PC-9 (cell line): ENCODE results near the gene TMEM242. TPM values are rescaled to one million over a fixed set of nuclear protein-coding genes. Genes with fewer than 3 reads are reported as not detected.

Experiments
- BruUV-seq: library from RNA; stranded (reverse); fragments of 400-500 nt; replicated peaks from 2 replicates; lab custom pipeline; 2021; lab: Mats Ljungman, UMichigan
- CTCF ChIA-PET: fragments of 300-600 bp; sonication (Branson Sonifier 250); formaldehyde crosslinking; loops from one replicate; lab custom pipeline; 2022; ENCODE audit warnings: antibody characterized with exemption; lab: Charles Lee
- POLR2A ChIA-PET: fragments of 300-600 bp; sonication (Branson Sonifier 250); formaldehyde crosslinking; loops from one replicate; lab custom pipeline; 2022; ENCODE audit warnings: antibody characterized with exemption; ENCODE audit not compliant: unreplicated experiment; lab: Charles Lee
- DNase-seq, 2 experiments: peaks; one replicate each; pipeline versions ENCODE4 v3.0.0 to v3.0.0-alpha.2; 2015 to 2022; ENCODE audit warnings: mixed read lengths in 1 of 2
- H2AFZ ChIP-seq: fragments of 200-600 bp; sonication (generic); 2 replicates; pipeline ENCODE4 v1.8.1; 2017; ENCODE audit warnings: antibody characterized with exemption
- H3F3A ChIP-seq: fragments of 200-600 bp; sonication (generic); 2 replicates; pipeline ENCODE4 v1.8.1; 2017; ENCODE audit warnings: antibody characterized with exemption, mild to moderate bottlenecking, low read depth; ENCODE audit not compliant: insufficient read depth
- H3K27ac ChIP-seq: fragments of 200-600 bp; sonication (generic); 2 replicates; pipeline ENCODE4 v1.6.1; 2016; ENCODE audit warnings: mixed run types
- H3K27me3 ChIP-seq: fragments of 200-600 bp; sonication (generic); 2 replicates; pipeline ENCODE4 v1.6.1; 2016; ENCODE audit warnings: low read depth, mixed run types; ENCODE audit not compliant: insufficient read depth
- H3K36me3 ChIP-seq: fragments of 200-600 bp; sonication (generic); 2 replicates; pipeline ENCODE4 v1.6.1; 2016; ENCODE audit warnings: low read depth, mixed run types
- H3K4me1 ChIP-seq: fragments of 200-600 bp; sonication (generic); replicated peaks from 2 replicates; pipeline ENCODE4 v1.6.1; 2016; ENCODE audit warnings: mixed run types; ENCODE audit not compliant: insufficient read depth
- H3K4me2 ChIP-seq: fragments of 200-600 bp; sonication (generic); 2 replicates; pipeline ENCODE4 v1.6.1; 2017; ENCODE audit warnings: mixed run types
- H3K4me3 ChIP-seq: fragments of 200-600 bp; sonication (generic); 2 replicates; pipeline ENCODE4 v1.6.1; 2016; ENCODE audit warnings: mixed run types
- H3K79me2 ChIP-seq: fragments of 200-600 bp; sonication (generic); 2 replicates; pipeline ENCODE4 v1.6.1; 2017; ENCODE audit warnings: low read depth, mixed run types
- H3K9me2 ChIP-seq: fragments of 200-600 bp; sonication (generic); 2 replicates; pipeline ENCODE4 v1.8.1; 2017; ENCODE audit warnings: mild to moderate bottlenecking; ENCODE audit not compliant: insufficient read depth
- H3K9me3 ChIP-seq: fragments of 200-600 bp; sonication (generic); 2 replicates; pipeline ENCODE4 v1.8.1; 2016; ENCODE audit warnings: low read depth; ENCODE audit not compliant: insufficient read depth
- H4K20me1 ChIP-seq: fragments of 200-600 bp; sonication (generic); 2 replicates; pipeline ENCODE4 v1.8.1; 2017; ENCODE audit not compliant: insufficient read depth
- EZH2 ChIP-seq: fragments of 200-600 bp; sonication (generic); IDR thresholded peaks from 2 replicates; pipeline ENCODE4 v1.8.0; 2017; ENCODE audit warnings: antibody characterized with exemption, low read depth
- intact Hi-C: fragments of 100-400 bp; cut with micrococcal nuclease; formaldehyde crosslinking; loops from one replicate; pipeline ENCODE4 v1.10.0; 2022; ENCODE audit not compliant: unreplicated experiment
- total RNA-seq: library from RNA; stranded (reverse); gene quantifications from 2 replicates; pipeline ENCODE4 v1.2.3, GENCODE V29; 2021
- TF ChIP-seq, protein P1 (sequence below): fragments of 200-600 bp; sonication (generic); conservative IDR thresholded peaks from 2 replicates; pipeline ENCODE4 v1.6.1; 2017; ENCODE audit warnings: mixed run types, antibody characterized with exemption, mild to moderate bottlenecking, moderate library complexity

Gene TMEM242
- total RNA-seq, 1 experiment from 2014 or later, result 8.1 TPM

GRCh38 chr6:157260735-157261410, 62.4 kb downstream of the TMEM242 start:
- no peak for TF ChIP-seq EZH2
- TF ChIP-seq, protein P1, sequence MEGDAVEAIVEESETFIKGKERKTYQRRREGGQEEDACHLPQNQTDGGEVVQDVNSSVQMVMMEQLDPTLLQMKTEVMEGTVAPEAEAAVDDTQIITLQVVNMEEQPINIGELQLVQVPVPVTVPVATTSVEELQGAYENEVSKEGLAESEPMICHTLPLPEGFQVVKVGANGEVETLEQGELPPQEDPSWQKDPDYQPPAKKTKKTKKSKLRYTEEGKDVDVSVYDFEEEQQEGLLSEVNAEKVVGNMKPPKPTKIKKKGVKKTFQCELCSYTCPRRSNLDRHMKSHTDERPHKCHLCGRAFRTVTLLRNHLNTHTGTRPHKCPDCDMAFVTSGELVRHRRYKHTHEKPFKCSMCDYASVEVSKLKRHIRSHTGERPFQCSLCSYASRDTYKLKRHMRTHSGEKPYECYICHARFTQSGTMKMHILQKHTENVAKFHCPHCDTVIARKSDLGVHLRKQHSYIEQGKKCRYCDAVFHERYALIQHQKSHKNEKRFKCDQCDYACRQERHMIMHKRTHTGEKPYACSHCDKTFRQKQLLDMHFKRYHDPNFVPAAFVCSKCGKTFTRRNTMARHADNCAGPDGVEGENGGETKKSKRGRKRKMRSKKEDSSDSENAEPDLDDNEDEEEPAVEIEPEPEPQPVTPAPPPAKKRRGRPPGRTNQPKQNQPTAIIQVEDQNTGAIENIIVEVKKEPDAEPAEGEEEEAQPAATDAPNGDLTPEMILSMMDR, result no peak
- H3K9me2 ChIP-seq, result no peaks in the 10 kb centered on the region
- DNase-seq, result no peak
- H3K4me3 ChIP-seq, result no peak overlapping the region
- no peak overlapping the region for H3K4me2 ChIP-seq
- H2AFZ ChIP-seq, result no peak overlapping the region
- POLR2A ChIA-PET, result interaction anchor here (0.6 kb wide), 1 partner anchor 9 kb away, joined by 3 read pairs; no protein-coding TSS in a partner anchor
- H3K27me3 ChIP-seq, result 0 out of 2 replicates have a peak, but pooled peaks cover 3% of the 10 kb centered on the region
- H3K9me3 ChIP-seq, result no peaks in the 10 kb centered on the region
- intact Hi-C loops, result no loop called here
- H3F3A ChIP-seq, result no peaks in the 10 kb centered on the region
- no peak overlapping the region for H3K27ac ChIP-seq
- H3K36me3 ChIP-seq, result no peaks in the 10 kb centered on the region
- BruUV-seq, result no TSS peak
- H3K4me1 ChIP-seq, result no peaks in the 10 kb centered on the region
- CTCF ChIA-PET, result no interaction called here
- H3K79me2 ChIP-seq, result no peaks in the 10 kb centered on the region
- no peaks in the 10 kb centered on the region for H4K20me1 ChIP-seq

- H3K36me3 ChIP-seq, result no peaks in the 10 kb centered on the region
- no TSS peak for BruUV-seq
- POLR2A ChIA-PET, result no interaction called here
- TF ChIP-seq, protein P1, result no peak
- no peak for TF ChIP-seq EZH2
- CTCF ChIA-PET, result no interaction called here
- H3K9me3 ChIP-seq, result no peaks in the 10 kb centered on the region
- no peak overlapping the region for H2AFZ ChIP-seq
- no peak overlapping the region for H3K4me3 ChIP-seq
- no peak overlapping the region for H3K4me2 ChIP-seq
- H3K4me1 ChIP-seq, result no peaks in the 10 kb centered on the region
- no peaks in the 10 kb centered on the region for H3F3A ChIP-seq
- H3K27me3 ChIP-seq, result peaks cover 9% of the 10 kb centered on the region; the same call in 1 of the 2 replicates
- H3K27ac ChIP-seq, result no peak overlapping the region
- no peaks in the 10 kb centered on the region for H3K79me2 ChIP-seq
- no peaks in the 10 kb centered on the region for H4K20me1 ChIP-seq
- H3K9me2 ChIP-seq, result no peaks in the 10 kb centered on the region
- intact Hi-C loops, result no loop called here
- DNase-seq, result no peak
These were observed 63.9 kb downstream of the TMEM242 start for GRCh38 chr6:157259443-157259842.

GRCh38 chr6:157258878-157259277, 64.4 kb downstream of the TMEM242 start:
- H3K9me3 ChIP-seq, result no peaks in the 10 kb centered on the region
- no peak for TF ChIP-seq EZH2
- TF ChIP-seq, protein P1, result no peak
- DNase-seq, result peak in 1 of 2 experiments; percentile 6
- H4K20me1 ChIP-seq, result no peaks in the 10 kb centered on the region
- intact Hi-C loops, result no loop called here
- peaks cover 9% of the 10 kb centered on the region; the same call in 1 of the 2 replicates for H3K27me3 ChIP-seq
- no peaks in the 10 kb centered on the region for H3K4me1 ChIP-seq
- no peak overlapping the region for H3K4me2 ChIP-seq
- H3F3A ChIP-seq, result no peaks in the 10 kb centered on the region
- no peak overlapping the region for H3K4me3 ChIP-seq
- BruUV-seq, result no TSS peak
- no peaks in the 10 kb centered on the region for H3K79me2 ChIP-seq
- ChIA-PET POLR2A (no interaction called here), CTCF (no interaction called here)
- H3K27ac ChIP-seq, result no peak overlapping the region
- no peaks in the 10 kb centered on the region for H3K36me3 ChIP-seq
- no peaks in the 10 kb centered on the region for H3K9me2 ChIP-seq
- H2AFZ ChIP-seq, result no peak overlapping the region
